ENCODE measurements around the gene APOBEC3F. TPM values are rescaled to one million over a fixed set of nuclear protein-coding genes. Genes with fewer than 3 reads are reported as not detected.
"Not testable (repeated sequence)": the region's sequence is repeated elsewhere in the genome, so short reads cannot be mapped to it uniquely, and the experiment has no call there.

APOBEC3F gene
- total and polyA plus RNA-seq, 10 of the 15 experiments (the other 5 are each of a cell fraction or from before 2014, with no cell fraction given) = 7.4 to 29.1 (median 12.8) TPM

DNA sequence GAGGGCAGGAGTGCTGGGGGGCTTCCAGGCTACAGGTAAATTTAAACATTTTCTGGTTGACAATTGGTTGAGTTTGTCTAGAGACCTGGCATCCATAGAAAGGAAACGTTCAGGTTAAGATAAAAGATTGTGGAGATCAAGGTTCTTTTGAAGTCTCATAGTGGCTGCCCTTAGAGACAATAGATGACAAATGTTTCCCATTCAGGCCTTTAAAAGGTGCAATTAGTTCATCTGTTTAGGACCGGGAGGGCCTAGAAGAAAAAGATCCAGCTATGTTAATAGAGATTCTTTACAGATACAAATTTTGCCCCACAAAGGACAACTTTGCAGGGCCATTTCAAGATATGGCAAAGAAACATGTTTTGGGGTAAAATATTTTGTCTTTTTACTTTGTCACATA is 3.6 kb upstream of the APOBEC3F start:
- BruUV-seq (replicated peaks); H3K4me2 ChIP-seq (ENCODE audit: control insufficient read depth, insufficient read depth); ATAC-seq; intact Hi-C loops (cut with micrococcal nuclease; ENCODE audit: unreplicated experiment); H3K27ac ChIP-seq (ENCODE audit: control insufficient read depth, insufficient read depth); FAIRE-seq; H3K9ac ChIP-seq (ENCODE audit: control insufficient read depth, insufficient read depth, low read length); H3K4me1 ChIP-seq (ENCODE audit: control insufficient read depth, insufficient read depth, low read length); H3K4me3 ChIP-seq; H3K36me3 ChIP-seq (ENCODE audit: control insufficient read depth in 2 of 2, insufficient read depth in 2 of 2, low read length in 1 of 2); in situ Hi-C loops (cut with MboI); H3K9me3 ChIP-seq (replicated peaks; ENCODE audit: control insufficient read depth, insufficient read depth, low read length); H3K27me3 ChIP-seq (replicated peaks in 1 of 2; ENCODE audit: control insufficient read depth in 2 of 2, insufficient read depth in 2 of 2, low read length in 1 of 2); SMC1A ChIA-PET (ENCODE audit: uncharacterized antibody, unreplicated experiment); RAD21 ChIA-PET (ENCODE audit: unreplicated experiment); H2AFZ ChIP-seq (ENCODE audit: control insufficient read depth, low read depth, low read length); H4K20me1 ChIP-seq (ENCODE audit: control insufficient read depth, insufficient read depth); DNase-seq (ENCODE audit: low read depth, low spot score): not testable (repeated sequence)
- H3K79me2 ChIP-seq (ENCODE audit: control insufficient read depth, insufficient read depth, low read length) = peaks cover 12% of the 10 kb centered on the region
- ChIA-PET POLR2A (interaction anchor here (0.7 kb wide), 1 partner anchor 59 kb away, joined by 3 read pairs; no protein-coding TSS in a partner anchor), CTCF (interaction anchor here (0.6 kb wide), 1 partner anchor 90 kb away, joined by 3 read pairs; no protein-coding TSS in a partner anchor)
- WGBS (ENCODE audit: insufficient coverage, insufficient replicate concordance, low lambda C conversion rate, missing lambda C conversion rate) = 53% methylated on average over 2 of the region's 2 CpGs

DNA sequence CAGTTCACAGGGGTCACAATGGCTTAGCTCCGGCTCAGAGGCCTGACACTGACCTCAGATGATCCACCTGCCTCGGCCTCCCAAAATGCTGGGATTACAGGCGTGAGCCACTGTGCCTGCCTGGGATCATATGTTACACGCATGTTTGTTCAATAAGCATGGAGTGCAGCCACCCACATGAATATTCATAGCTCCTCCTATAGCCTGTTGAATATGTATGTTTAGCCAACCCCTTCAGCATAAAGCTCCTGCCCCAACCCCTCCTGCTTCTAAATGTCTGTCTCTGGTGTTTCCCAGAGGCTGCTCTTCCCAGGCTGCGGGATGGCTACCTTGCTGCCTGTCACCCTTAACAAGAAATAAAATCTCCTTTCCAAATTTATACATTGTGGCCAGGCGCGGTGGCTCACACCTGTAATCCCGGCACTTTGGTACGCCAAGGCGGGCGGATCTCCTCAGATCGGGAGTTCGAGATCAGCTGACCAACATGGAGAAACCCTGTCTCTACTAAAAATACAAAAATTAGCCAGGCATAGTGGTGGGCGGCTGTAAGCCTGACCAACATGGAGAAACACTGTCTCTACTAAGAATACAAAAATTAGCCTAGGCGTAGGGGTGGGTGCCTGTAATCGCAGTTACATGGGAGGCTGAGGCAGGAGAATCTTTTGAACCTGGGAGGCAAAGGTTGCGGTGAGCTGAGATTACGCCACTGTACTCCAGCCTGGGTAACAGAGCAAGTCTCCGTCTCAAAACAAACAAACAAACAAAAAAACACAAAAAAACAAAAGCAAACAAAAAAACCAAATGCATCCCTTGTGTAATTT is 1.1 kb upstream of the APOBEC3F start:
- H3K36me3 ChIP-seq (ENCODE audit: control insufficient read depth in 2 of 2, insufficient read depth in 2 of 2, low read length in 1 of 2) = no peaks in the 10 kb centered on the region
- no peak for ATAC-seq
- BruUV-seq (replicated peaks) = no TSS peak
- H3K79me2 ChIP-seq (ENCODE audit: control insufficient read depth, insufficient read depth, low read length) = peaks cover 17% of the 10 kb centered on the region
- H3K4me1 ChIP-seq (ENCODE audit: control insufficient read depth, insufficient read depth, low read length) = peaks cover 9% of the 10 kb centered on the region
- POLR2A ChIA-PET = interaction anchor here (0.6 to 1.8 kb wide), 2 partner anchors 11 to 30 kb away, joined by 4 read pairs; no protein-coding TSS in a partner anchor
- no peak overlapping the region for H2AFZ ChIP-seq (ENCODE audit: control insufficient read depth, low read depth, low read length)
- TF ChIP-seq MLLT1 (IDR thresholded peaks at IDR 0.05) = 0 out of 2 replicates have a peak, but pooled peaks have one; percentile 17
- TF ChIP-seq POU2F2 (IDR thresholded peaks at IDR 0.05; ENCODE audit: borderline replicate concordance, low read depth, low read length) = peak; percentile 73; the same call in 2 of the 3 replicates
- no peak for TF ChIP-seq HDGF (IDR thresholded peaks at IDR 0.05)
- 0 out of 2 replicates have a peak, but pooled peaks have one; percentile 12 for TF ChIP-seq NBN (IDR thresholded peaks at IDR 0.05)
- H3K27ac ChIP-seq (ENCODE audit: control insufficient read depth, insufficient read depth) = no peak overlapping the region
- WGBS (ENCODE audit: insufficient coverage, insufficient replicate concordance, low lambda C conversion rate, missing lambda C conversion rate) = 94% methylated on average over 19 of the region's 19 CpGs
- no peaks in the 10 kb centered on the region for H4K20me1 ChIP-seq (ENCODE audit: control insufficient read depth, insufficient read depth)
- H3K27me3 ChIP-seq (replicated peaks in 1 of 2; ENCODE audit: control insufficient read depth in 2 of 2, insufficient read depth in 2 of 2, low read length in 1 of 2) = no peaks in the 10 kb centered on the region
- FAIRE-seq = no peak
- H3K4me2 ChIP-seq (ENCODE audit: control insufficient read depth, insufficient read depth) = 0 out of 2 replicates have a peak overlapping the region, but pooled peaks have one; percentile 48
- intact Hi-C loops (cut with micrococcal nuclease; ENCODE audit: unreplicated experiment) (no loop called here), in situ Hi-C loops (cut with MboI) (no loop called here)
- peak overlapping the region; percentile 3; the same call in 1 of the 2 replicates for H3K4me3 ChIP-seq
- no peak overlapping the region for H3K9ac ChIP-seq (ENCODE audit: control insufficient read depth, insufficient read depth, low read length)
- SMC1A ChIA-PET (ENCODE audit: uncharacterized antibody, unreplicated experiment) = interaction anchor here (0.7 kb wide), 2 partner anchors 21 to 34 kb away, joined by 3 read pairs; no protein-coding TSS in a partner anchor
- CTCF ChIA-PET = interaction anchor here (0.6 to 1.8 kb wide), 3 partner anchors 36 to 133 kb away, joined by 3 to 5 read pairs (median 4); no protein-coding TSS in a partner anchor
- RAD21 ChIA-PET (ENCODE audit: unreplicated experiment) = interaction anchor here (0.8 to 1.6 kb wide), 4 partner anchors 20 to 79 kb away, joined by 3 to 4 read pairs (median 3); no protein-coding TSS in a partner anchor
- H3K9me3 ChIP-seq (replicated peaks; ENCODE audit: control insufficient read depth, insufficient read depth, low read length) = no peaks in the 10 kb centered on the region
- no peak for DNase-seq (ENCODE audit: low read depth, low spot score)
